ENCODE results near the gene RIOK2. TPM values are rescaled to one million over a fixed set of nuclear protein-coding genes. Genes with fewer than 3 reads are reported as not detected.

RIOK2 gene
- total and polyA plus RNA-seq, 9 of the 15 experiments (the other 6 are each of a cell fraction or from before 2014, with no cell fraction given): 22.9 to 97.6 (median 47.8) TPM

DNA sequence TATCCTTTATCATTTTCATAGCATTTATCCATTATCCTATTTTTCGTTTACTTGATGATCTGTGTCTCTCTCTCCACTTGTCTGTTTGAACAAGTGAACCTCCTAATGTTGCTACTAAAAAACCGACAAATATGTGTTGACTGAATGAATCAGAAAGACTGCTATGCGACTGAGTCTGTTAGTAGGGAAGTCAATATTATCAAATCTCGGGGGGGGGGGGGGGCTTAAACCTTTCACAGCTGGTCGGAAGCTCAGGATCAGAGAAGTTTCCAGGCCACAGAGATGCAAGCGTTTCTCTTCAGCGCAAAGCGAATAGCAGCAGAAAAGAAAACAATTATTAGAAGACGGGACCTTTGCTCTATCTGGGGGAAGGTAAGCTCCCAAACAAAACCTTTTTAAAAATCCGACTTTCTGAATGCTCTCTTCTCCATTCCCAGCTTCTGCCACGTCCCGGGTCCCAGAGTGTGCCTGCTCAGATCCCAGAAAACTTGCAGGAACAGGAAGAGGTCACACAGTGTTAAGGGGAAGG, 412 bp downstream of the RIOK2 start:
- peak overlapping the region; percentile 93 for H2AFZ ChIP-seq (ENCODE audit: low read depth, low read length)
- peaks cover 44% of the 10 kb centered on the region for H3K79me2 ChIP-seq (ENCODE audit: control insufficient read depth, insufficient read depth, low read length)
- no peaks in the 10 kb centered on the region for H3K9me1 ChIP-seq (ENCODE audit: control insufficient read depth, insufficient read depth, low read length)
- peak overlapping the region; percentile 89 for H3K27ac ChIP-seq (ENCODE audit: extremely low read depth, low read depth, low read length)
- no peaks in the 10 kb centered on the region for H4K20me1 ChIP-seq (replicated peaks; ENCODE audit: control insufficient read depth, insufficient read depth, low read length)
- DNase-seq (ENCODE audit: extremely low read depth in 1 of 4, low spot score in 3 of 4) (peak; percentile 23 to 41 (median 32)), FAIRE-seq (no peak), ATAC-seq (peak; percentile 5; the same call in 1 of the 3 replicates)
- BruUV-seq (replicated peaks): TSS peak; percentile 84
- WGBS (ENCODE audit: insufficient coverage, low coverage, missing lambda C conversion rate): under 1% methylated on average over 12 of the region's 12 CpGs
- CTCF ChIA-PET (ENCODE audit: low intra/inter-chr PET ratio): no interaction called here
- H3K27me3 ChIP-seq (ENCODE audit: control insufficient read depth in 2 of 2, insufficient read depth in 2 of 2, low read length in 2 of 2): no peaks in the 10 kb centered on the region
- peak overlapping the region; percentile 74 for H3K4me3 ChIP-seq
- POLR2A ChIA-PET: interaction anchor here (1.2 to 1.6 kb wide), 3 partner anchors 15 to 441 kb away, joined by 3 to 6 read pairs (median 3); partner anchors contain the start of gene ERAP1
- peaks cover 30% of the 10 kb centered on the region for H3K36me3 ChIP-seq (ENCODE audit: control insufficient read depth, insufficient read depth, low read length)
- peak overlapping the region; percentile 96 for H3K4me2 ChIP-seq (ENCODE audit: insufficient read depth, low read length)
- peak overlapping the region; percentile 88 to 92 for H3K9ac ChIP-seq (ENCODE audit: insufficient read depth in 1 of 2, low read depth in 2 of 2, low read length in 2 of 2)
- H3K4me1 ChIP-seq (replicated peaks in 1 of 2; ENCODE audit: control insufficient read depth in 2 of 2, insufficient read depth in 2 of 2, low read length in 2 of 2): peaks cover 0 to 5% of the 10 kb centered on the region in 2 experiments; a peak in 3 of 5 replicates
- no peaks in the 10 kb centered on the region for H3K9me3 ChIP-seq (replicated peaks; ENCODE audit: control insufficient read depth, insufficient read depth, low read depth, low read length)
- in situ Hi-C loops (cut with MboI) (loop anchor here (25.0 kb wide), 1 partner anchor 1855 kb away; no protein-coding TSS in a partner anchor), intact Hi-C loops (cut with micrococcal nuclease) (no loop called here)
- TF ChIP-seq ZNF398 (CRISPR knock-in tag; IDR thresholded peaks at IDR 0.05) (no peak), MEIS2 (IDR thresholded peaks at IDR 0.05; ENCODE audit: partially characterized antibody) (no peak), RUNX1 (IDR thresholded peaks at IDR 0.05; ENCODE audit: low read depth) (no peak), SAP30 (IDR thresholded peaks at IDR 0.05; ENCODE audit: borderline replicate concordance, insufficient read depth, low read depth, low read length, poor library complexity, severe bottlenecking) (peak; percentile 51), ZBTB43 (CRISPR knock-in tag; IDR thresholded peaks at IDR 0.05) (no peak), KAT8 (IDR thresholded peaks at IDR 0.05; ENCODE audit: low read depth) (no peak), ZNF668 (CRISPR knock-in tag; IDR thresholded peaks at IDR 0.05) (no peak), ZFP30 (CRISPR knock-in tag; IDR thresholded peaks at IDR 0.05; ENCODE audit: borderline replicate concordance) (no peak), ARID3A (IDR thresholded peaks at IDR 0.05; ENCODE audit: borderline replicate concordance, low read depth, low read length) (no peak), ZNF133 (CRISPR knock-in tag; IDR thresholded peaks at IDR 0.05) (no peak)
- TF ChIP-seq, protein P1, sequence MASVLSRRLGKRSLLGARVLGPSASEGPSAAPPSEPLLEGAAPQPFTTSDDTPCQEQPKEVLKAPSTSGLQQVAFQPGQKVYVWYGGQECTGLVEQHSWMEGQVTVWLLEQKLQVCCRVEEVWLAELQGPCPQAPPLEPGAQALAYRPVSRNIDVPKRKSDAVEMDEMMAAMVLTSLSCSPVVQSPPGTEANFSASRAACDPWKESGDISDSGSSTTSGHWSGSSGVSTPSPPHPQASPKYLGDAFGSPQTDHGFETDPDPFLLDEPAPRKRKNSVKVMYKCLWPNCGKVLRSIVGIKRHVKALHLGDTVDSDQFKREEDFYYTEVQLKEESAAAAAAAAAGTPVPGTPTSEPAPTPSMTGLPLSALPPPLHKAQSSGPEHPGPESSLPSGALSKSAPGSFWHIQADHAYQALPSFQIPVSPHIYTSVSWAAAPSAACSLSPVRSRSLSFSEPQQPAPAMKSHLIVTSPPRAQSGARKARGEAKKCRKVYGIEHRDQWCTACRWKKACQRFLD (CRISPR knock-in tag; IDR thresholded peaks at IDR 0.05): 0 out of 2 replicates have a peak, but pooled peaks have one; percentile 42

All from K562 (cell line).